OCI-LY3 (cell line): ENCODE data around the gene SDHAF3.

ENCODE experiments used
- EZH2phosphoT487 ChIP-seq: fragments of 200-600 bp; shearing (Covaris generic); IDR thresholded peaks from 2 replicates; pipeline ENCODE4 v1.6.1; 2018; ENCODE audit warnings: antibody characterized with exemption, mixed run types, low read depth
- TF ChIP-seq, protein P1 (sequence below): fragments of 200-600, 300-600 bp; sonication (generic); IDR thresholded peaks from 2 replicates; pipeline ENCODE4 v1.5.1; 2014; ENCODE audit warnings: antibody characterized with exemption, low read length, low read depth

DNA sequence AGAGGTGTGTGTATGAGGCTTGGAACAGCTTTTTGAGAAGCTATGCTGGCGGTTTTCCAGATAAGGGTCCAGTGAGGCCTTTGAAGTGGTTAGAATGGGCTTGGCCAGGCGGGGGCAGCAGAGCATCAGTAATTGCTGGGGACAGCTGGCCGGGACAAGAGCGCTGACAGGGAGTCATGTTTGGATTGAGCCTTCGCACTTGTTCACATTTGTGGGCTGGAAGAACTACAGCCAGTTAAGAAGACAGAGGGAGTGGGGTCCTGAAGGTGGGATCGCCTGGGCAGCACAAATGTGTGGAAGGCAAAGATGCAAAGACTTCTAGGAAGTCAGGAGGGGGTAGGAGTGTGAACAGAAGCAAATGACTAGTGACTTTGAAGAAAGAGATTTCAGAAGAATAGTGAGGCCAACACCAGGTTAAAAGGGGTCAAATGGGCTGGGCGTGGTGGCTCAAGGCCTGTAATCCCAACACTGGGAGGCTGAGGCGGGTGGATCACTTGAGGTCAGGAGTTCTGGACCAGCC, 12.7 kb upstream of the SDHAF3 start:
- TF ChIP-seq, protein P1, sequence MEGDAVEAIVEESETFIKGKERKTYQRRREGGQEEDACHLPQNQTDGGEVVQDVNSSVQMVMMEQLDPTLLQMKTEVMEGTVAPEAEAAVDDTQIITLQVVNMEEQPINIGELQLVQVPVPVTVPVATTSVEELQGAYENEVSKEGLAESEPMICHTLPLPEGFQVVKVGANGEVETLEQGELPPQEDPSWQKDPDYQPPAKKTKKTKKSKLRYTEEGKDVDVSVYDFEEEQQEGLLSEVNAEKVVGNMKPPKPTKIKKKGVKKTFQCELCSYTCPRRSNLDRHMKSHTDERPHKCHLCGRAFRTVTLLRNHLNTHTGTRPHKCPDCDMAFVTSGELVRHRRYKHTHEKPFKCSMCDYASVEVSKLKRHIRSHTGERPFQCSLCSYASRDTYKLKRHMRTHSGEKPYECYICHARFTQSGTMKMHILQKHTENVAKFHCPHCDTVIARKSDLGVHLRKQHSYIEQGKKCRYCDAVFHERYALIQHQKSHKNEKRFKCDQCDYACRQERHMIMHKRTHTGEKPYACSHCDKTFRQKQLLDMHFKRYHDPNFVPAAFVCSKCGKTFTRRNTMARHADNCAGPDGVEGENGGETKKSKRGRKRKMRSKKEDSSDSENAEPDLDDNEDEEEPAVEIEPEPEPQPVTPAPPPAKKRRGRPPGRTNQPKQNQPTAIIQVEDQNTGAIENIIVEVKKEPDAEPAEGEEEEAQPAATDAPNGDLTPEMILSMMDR: peak; percentile 88
- no peak for TF ChIP-seq EZH2phosphoT487
